ENCODE measurements around the gene MYO1B. TPM values are rescaled to one million over a fixed set of nuclear protein-coding genes. Genes with fewer than 3 reads are reported as not detected.
A peak's percentile ranks its signal among the peaks of the same experiment; 100 is the strongest.

The MYO1B gene
- total RNA-seq, 1 experiment from 2014 or later = 185 TPM

DNA sequence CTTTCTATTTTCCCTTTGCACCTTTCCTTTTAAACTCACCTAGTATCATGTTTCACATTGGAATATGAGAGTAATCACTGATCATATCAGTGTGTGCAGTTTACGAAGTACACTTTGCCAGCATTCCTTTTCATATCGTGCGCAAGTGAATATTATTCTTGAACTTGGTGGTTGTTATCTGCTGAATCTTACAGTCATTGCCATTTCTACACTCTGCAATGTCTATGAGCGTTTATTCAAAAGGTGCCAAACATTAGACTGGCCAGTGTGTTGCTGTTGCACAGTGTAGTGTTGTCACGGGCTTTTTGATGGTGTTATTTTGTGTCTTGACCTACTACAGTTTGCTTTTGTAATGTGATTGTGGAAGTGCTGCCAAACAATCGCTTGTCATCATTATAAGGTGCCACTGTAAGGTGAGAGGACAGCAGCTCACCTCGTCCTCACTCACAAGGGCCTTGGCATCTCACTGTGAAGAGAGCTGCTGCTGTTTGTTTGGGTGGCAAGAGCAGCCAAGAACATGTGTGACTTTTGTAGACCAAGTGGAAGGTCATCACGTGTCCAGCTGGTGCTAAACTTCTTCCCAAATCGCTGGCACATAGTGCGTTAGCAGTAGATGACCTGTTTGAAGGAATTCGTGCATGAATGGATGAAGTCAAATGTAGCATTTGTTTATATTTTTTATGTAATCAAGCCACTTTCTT is 113.3 kb downstream of the MYO1B start:
- no peak for DNase-seq (ENCODE audit: low read depth)

DNA sequence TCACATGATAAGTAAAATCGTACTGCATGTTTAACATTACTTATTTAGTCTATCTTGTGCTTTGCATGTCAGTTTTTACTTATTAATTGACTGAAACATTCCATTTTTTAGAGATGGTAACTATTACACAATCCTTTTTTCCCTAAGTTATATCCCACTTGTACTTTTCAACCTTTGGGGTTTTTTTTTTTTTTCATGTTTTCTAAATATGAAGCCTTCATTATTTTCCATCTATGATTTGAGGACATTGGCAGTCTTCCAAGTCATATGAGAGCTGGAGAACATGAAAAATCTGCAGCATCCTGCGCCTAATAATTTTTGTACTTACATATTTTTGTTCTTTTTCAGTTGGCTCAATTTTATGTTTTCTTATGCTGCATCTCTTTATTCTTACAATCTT is 113.9 kb downstream of the MYO1B start:
- DNase-seq (ENCODE audit: low read depth) = no peak

DNA sequence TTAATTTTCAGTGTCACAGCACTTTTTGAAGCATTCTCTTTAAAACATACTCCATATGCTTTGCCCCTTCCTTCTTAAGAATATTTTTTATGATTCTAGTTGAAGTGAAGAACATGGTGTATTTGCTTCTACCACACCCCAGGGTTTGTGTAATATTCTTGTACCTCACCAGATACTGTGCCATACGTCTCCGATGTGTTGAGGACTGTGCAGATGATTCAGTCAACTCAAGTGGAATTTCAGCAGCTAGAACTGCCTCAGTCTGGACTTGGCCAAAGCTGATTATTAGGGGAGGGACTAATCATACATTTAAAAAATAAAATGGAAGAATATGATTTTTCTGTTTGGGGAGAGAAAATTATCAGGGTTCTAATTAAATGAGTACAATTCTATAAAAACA is 115.7 kb downstream of the MYO1B start:
- DNase-seq (ENCODE audit: low read depth) = no peak

DNA sequence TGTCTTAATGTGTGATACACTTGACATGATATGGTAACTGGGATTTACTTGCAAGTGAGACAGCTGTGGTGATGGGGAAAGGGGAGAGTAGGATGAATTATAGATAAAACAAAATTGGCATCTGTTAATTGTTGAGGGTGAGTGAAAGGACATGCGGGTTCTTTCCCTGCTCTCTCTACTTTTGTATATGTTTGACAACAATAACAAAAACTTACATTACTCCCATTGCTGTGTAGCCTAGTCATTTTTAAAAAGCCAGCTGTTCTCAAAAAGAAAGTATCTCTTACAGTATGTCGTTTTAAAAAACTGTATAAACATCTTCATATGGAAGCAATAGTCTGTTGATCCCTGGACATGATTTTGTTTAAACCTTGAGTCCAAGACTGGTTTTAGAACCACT is 117.6 kb downstream of the MYO1B start:
- DNase-seq (ENCODE audit: low read depth) = no peak

DNA sequence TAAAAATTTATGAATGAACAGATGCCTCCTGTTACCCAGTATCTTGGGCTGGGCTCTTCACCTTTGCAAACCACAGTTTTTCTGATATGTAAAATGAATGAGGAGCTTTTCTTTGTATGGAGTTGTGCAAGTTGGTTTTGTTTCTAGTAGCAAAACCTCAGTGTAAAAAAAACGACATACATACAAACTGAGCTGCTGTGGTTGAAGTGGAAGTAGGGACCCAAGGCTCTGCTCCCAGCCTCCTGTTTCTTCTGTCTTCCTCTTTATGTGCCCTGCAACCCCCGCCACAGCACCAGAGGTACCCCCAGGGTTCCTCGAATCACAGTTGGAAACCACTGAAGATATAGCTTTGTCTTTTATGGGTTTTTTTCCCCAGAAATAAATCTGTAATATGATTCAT is 118.1 kb downstream of the MYO1B start:
- DNase-seq (ENCODE audit: low read depth) = no peak

DNA sequence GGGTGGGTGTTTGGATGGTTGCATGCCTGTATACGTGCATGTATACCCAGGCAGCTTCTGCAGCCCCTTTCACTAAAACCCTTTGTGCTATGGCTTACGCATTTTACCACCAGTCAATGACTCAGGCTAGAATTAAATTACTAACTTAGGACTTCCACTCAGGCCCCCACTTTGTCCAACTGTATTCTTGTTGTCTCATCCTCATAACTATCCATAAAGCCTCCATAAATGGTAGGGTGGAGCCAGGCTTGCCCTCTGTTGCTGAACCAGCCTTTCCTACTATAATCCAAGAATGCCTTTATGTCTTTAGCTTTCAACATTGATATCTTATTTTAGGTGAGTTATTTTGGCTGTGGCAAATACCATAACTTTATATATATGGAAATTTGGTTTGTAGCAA is 119.9 kb downstream of the MYO1B start:
- no peak for DNase-seq (ENCODE audit: low read depth)

DNA sequence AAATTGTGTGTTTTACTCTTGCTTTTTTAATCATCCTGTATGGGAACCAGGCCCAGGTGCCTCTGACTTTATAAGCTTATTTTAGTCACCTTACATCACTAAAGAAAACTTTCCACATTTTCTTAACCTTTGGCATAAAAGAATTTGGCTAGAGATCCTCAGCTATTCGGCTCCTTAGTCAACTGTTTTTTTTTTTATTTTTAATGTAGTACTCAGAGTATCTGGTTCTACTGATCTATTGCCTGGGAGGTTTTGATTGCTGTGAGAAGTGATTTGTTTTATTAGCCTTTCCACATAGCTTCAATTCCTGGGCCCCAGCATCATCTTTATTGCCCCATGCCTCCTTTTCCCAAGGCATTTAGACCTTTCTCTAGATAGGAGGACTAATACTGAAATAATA is 121.0 kb downstream of the MYO1B start:
- no peak for DNase-seq (ENCODE audit: low read depth)

DNA sequence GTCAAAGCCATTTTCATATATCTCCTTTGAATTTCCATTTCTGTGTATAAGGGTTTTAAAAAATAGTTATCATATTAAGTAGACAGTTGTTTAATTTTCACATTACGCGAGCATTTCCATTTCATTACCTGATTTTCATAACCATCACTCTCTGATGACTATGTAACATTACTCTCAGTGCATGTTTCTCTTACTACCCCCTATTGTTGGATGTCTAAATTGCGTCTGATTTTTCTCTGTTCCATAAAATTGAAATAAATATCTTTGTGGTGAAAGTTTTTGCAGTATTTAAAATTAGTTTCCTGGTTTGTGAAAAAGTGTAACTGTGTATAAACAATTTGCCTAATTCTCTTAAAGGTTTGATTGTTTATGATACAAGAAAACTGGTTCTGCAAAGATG is 123.8 kb downstream of the MYO1B start:
- DNase-seq (ENCODE audit: low read depth) = no peak

DNA sequence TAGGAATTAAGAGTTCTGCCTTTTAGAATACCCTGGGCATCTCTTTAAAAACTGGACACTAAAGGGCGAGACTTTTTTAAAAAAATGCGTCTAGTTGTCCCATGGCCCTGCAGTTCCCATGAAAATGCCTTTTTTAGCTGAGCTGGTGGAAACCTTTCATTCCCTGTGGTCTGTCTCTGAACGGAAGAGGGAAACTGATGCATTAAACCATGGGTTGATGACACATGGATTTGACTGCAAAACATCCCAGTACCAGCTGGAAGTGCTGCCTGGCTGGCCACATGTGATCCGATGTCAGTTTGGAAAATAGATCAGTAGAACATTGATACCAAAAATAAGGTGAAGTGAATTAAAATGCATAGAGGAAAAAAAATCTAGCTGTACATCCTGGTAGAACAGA is 129.2 kb downstream of the MYO1B start:
- DNase-seq (ENCODE audit: low read depth) = peak; percentile 87

DNA sequence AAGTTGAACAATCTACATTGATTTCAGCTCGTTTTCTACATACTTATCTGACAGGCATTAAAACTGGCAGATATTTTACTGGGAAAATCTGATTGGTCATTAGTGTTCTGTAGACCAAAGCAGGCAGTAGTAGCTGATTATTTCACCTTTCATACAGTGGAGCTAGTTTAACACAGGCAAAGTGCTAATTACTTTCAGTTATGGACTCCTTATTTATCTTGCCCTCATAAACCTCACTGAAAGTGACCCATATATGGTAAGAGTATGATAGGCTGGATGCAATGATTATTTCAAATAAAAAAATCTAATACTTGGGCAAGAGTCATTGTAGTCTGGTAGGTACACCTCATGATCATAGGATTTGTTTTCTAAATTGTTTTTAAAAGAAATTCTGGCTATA is 129.7 kb downstream of the MYO1B start:
- no peak for DNase-seq (ENCODE audit: low read depth)

DNA sequence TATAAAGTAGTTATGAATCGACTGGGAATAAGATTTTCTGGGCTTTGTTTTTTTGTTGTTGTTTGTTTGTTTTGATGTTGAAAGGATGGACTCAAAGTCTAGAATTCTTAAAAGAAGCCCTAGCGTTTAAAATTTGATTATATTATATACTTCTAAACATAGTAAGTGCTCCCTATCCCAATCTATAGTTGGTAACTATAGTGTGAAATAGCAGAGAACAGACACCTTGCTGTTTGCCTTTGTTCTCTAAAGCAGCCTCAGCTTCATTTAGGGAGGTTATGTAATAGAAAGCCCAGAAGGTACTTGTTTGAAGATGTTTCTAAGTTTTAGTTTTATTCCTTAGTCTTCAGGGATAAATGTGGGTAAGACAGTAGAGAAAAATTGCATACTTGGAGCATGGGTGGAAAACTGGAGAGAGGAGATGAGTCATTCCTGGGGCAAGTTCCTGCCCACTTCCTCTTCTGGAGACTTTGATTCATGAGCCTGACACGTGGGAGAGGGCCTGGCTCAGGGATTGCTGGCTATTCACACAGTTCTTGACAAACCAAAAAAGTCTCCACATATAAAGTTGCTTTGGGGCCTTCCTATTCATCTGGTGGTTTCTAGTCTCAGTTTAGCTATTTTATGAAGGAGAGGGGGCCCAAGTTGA is 131.9 kb downstream of the MYO1B start:
- DNase-seq (ENCODE audit: low read depth) = peak; percentile 97

DNA sequence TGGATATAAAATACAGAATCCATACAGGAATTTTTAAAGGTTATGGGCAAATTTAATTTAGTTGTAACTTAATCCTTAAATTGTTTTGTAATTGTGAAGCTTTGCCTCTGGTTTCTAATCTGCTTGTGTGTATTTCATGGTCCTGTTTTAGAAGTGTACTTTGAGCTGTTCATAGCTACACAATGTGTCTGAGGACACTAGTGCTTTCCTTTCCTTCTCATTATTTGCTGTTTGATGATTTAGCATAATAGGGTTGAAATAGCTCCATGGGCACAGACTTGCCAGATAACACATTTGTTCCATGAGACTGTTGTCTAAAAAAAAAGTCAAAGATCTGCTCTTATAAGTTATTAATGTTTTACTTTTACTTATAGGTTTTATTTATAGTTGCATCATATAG is 134.2 kb downstream of the MYO1B start:
- DNase-seq (ENCODE audit: low read depth) = no peak

DNA sequence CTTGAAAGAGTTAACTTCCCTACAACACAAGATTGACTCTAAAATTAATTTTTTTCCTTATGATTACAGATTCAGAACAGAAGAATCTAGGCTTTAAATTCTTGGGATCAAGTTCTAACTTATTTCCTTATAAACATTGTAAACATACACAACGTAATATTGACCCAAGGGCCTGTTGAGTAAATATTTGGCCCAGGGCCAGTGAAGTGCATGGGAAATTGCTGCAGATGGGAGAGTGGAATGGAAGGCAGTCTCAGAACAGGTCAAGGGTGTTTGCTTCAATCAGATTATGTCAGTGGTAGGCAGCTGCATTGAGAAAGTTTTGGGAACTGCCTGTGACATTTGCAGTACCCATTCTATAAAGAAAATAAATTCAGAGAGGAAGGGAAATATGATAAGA is 137.6 kb downstream of the MYO1B start:
- DNase-seq (ENCODE audit: low read depth) = peak; percentile 42

DNA sequence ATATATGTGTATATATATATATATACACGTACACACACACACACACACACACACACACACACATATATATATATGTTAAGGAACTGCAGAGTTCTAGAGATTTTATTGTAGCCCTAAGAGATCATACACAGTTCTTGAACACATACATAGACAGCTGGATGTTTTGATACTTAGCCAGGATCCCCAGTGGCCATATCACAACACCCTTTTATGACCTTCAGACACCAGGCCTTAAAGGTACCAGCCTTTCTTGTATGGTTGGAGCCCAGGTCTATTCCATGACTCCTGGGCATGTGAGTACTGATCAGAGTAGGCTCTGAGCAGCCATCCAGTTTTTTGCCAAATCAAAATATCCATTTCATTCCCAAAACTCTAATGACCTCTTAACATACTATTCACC is 138.3 kb downstream of the MYO1B start:
- DNase-seq (ENCODE audit: low read depth) = no peak

DNA sequence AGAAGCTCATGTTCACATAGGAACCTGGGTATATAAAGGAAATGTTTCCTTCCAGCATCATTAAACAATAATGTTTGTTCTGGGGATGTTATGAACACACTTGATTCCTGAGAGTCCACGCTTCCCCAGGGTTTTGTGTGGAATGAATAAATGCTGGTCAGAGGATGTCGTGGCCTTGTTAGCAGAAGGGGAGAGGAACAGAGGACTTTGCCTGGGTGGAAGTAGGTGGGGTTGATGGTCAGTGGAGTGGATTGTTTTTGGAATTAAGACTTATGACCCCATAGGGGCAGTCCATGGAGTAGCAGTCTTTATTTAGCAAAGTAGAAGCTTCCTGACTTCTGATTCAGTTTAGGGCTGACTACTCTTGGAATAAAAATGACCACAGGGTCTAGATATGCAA is 139.6 kb downstream of the MYO1B start:
- no peak for DNase-seq (ENCODE audit: low read depth)

DNA sequence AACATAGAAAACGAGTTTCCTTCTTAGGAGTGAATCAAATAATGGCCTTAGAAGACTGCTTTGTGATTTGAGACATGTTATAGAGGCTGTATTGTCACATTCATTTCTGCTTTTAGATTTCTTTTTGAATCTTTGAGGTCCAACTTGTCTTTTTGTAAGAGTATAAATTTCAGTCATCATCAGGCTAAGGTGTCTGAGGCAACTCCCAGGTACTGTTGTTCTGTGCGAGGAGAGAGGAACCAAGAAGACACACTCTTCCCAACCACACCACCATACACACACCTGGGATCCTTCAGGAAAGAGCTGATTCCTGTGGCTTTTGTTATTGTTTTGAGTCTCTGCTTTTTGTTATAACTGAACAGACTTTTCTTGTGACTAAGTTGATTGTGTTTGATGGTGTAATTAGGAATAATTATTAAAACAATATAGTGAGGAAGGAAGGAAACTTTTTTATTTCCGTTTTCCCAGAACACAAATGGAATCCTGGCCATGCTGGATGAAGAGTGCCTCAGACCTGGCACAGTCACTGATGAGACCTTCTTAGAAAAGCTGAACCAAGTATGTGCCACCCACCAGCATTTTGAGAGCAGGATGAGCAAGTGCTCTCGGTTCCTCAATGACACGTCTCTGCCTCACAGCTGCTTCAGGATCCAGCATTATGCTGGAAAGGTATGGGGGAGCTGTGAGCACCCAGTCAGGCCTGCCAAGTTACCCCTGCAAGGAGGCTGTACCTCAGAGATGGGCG is 140.4 kb downstream of the MYO1B start:
- DNase-seq (ENCODE audit: low read depth) = peak; percentile 17

DNA sequence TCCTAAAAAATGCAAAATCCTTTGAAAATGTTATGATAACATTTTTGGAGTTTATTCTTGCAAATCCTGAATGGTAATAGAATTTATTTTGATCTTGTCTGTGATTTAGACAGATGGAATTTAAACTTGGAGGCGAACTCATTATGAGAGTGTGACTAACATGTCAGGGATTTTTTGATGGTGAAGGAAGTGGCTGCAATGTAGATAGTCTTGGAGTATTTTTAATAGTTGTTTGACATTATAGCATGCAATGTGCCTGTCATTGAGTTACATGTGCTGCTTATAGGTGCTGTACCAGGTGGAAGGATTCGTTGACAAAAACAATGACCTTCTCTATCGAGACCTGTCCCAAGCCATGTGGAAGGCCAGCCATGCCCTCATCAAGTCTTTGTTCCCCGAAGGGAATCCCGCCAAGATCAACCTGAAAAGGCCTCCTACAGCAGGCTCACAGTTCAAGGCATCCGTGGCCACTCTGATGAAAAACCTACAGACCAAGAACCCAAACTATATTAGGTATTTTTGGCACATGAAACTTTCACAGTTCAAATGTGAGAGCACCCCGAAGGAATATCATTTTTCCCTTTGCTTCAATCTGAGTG is 141.8 kb downstream of the MYO1B start:
- DNase-seq (ENCODE audit: low read depth) = peak; percentile 75

DNA sequence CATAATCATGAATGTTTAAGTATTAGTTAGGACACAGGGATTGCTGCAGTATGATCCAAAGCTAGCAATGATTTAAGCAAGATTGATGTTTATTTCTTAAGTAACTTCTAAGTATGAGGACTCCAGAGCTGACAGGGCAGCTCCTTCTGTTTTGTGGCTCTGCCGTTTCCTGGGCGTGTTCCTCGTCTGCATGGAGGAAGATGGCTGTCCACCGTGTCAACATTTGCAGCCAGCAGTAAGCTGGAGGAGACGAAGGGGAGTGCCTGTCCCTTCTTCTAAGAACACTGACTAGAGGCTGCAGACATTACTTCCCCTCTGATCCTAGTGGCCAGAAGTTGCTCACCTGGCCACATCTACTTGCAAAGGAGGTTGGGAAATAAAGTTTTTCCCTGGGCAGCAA is 144.1 kb downstream of the MYO1B start:
- no peak for DNase-seq (ENCODE audit: low read depth)

DNA sequence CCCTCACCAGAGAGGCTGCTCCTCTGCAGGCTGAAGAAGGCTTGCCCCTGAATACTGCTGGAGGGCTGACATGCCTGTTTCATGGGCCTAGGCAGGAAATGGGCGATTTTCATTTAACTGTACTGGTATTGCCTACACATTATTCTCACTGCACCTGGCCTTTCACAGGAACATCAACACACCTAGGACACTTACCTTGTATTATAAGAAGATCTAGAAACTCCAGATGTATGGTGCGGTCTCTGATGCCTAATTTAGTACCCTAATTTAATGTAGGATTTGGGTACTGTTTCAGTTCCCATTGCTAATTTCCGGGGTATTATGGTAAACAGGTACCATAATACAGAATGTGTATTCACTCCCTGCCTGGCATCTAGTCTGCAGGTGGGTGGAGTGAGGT is 146.0 kb downstream of the MYO1B start:
- no peak for DNase-seq (ENCODE audit: low read depth)

DNA sequence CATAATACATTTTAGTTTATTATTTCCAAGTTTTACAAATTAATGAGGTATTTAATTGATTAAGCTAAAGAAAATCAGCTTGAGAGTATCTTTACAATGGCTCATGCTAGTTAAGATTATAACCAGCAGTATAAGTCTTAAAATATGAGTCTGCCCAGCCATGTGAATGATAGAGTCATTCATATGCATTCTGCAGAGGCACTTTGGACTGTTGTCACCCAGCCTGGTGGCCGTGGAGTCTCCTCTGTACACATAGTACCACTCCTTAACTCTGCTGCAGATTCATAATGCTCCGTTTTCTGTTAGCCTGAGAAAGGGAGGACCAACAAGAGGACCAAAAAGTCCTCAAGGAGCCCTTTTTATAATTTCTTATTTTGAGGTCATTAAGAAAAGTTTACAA is 148.8 kb downstream of the MYO1B start:
- no peak for DNase-seq (ENCODE audit: low read depth)

DNA sequence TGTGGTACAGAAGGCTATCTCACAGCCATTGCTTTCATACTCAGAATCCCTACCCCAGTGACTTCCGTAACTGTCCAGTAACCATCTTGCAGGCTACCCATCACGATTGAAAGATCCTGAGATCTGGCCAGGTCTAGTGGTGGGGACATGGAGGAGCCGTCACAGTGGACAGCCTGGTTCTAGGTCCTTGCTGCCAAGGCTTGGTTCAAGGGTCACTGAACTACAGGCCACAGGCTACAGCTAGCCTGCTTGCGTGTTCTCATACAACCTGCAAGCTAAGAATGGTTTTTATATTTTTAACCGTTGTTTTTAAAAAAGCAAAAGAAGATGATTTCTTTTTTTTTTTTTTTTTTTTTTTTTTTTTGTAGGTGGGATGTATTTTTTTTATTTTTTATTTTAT is 151.6 kb downstream of the MYO1B start:
- no peak for DNase-seq (ENCODE audit: low read depth)

DNA sequence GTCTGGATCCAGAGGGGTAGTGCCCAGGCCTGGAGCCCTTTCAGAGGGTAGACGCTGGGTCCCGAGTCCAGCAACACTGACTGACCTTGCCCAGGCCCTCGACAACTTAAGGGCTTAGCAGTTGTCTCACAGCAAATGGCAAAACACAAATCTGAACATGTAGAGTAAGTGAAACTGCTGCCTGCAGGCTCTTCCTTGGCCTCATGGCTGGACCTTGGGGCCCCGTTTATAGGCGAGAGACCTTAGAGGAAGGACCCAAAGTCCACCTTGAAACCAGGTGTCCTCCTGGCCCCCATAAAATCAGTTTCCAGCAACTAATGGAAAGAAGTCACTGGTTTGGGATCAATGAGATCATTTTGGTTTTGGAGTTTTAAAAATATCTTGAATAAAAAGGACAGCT is 154.4 kb downstream of the MYO1B start:
- no peak for DNase-seq (ENCODE audit: low read depth)

DNA sequence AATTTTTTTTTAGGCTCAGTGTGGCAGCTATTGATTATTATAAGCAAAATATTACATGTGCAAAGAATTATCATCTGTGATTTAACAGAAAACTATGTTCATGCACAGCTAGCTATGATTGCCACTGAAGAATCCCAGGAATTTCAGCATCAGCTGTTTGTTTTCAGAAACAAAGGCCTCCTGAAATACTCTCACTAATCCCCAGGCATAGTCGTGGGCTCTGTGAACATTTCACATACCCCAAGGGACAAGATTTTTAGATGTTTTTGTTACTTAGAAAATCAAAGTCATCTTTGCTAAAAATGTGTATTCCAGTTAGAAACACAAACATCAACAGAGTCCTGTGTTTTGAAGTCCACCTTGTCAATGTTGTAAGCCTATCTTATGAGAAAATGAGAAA is 156.1 kb downstream of the MYO1B start:
- DNase-seq (ENCODE audit: low read depth) = no peak

Measured in RPMI7951 (cell line).